ENCODE data around the gene KCTD11. TPM values are rescaled to one million over a fixed set of nuclear protein-coding genes. Genes with fewer than 3 reads are reported as not detected.

The KCTD11 gene
- total RNA-seq, 4 donors from 2014 or later: 3.6 to 7.0 (median 4.6) TPM

- H3K4me1 ChIP-seq: peaks cover 17 to 35% of the 10 kb centered on the region in 2 donors
- TF ChIP-seq POLR2A (IDR thresholded peaks at IDR 0.05): no peak
- TF ChIP-seq CTCF (IDR thresholded peaks at IDR 0.05 in 4 of 5, conservative IDR thresholded peaks at IDR 0.05 in 1 of 5): no peak
- intact Hi-C loops (cut with DNase I; ENCODE audit: low total_unique reads): loop anchor here (10.0 kb wide), 1 partner anchor 303 kb away; the partner anchor contains the start of gene SLC16A11
- H3K4me3 ChIP-seq: no peak overlapping the region
- DNase-seq (no peak), ATAC-seq (no peak)
- H3K27ac ChIP-seq: peak overlapping the region in 2 of 4 donors; percentile 57 to 96
- H3K27me3 ChIP-seq: no peaks in the 10 kb centered on the region
- in situ Hi-C loops (cut with MboI; ENCODE audit: low sequenced_read_pairs in 4 of 4): loop anchor here in 1 of 4 donors (10.0 to 25.0 kb wide), 2 partner anchors 217 to 311 kb away; partner anchors contain the start of genes SENP3, SLC16A11 and SLC16A13
- no peaks in the 10 kb centered on the region for H3K9me3 ChIP-seq
- no peaks in the 10 kb centered on the region for H3K36me3 ChIP-seq
These were observed 4.1 kb upstream of the KCTD11 start for GRCh38 chr17:7347630-7348477.

GRCh38 chr17:7348478-7349242 lies 3.3 kb upstream of the KCTD11 start:
- H3K4me1 ChIP-seq: peaks cover 22 to 40% of the 10 kb centered on the region in 2 donors
- no peaks in the 10 kb centered on the region for H3K27me3 ChIP-seq
- no peaks in the 10 kb centered on the region for H3K36me3 ChIP-seq
- peak overlapping the region; percentile 93 to 98 (median 96) for H3K27ac ChIP-seq
- intact Hi-C loops (cut with DNase I; ENCODE audit: low total_unique reads): loop anchor here (10.0 kb wide), 1 partner anchor 304 kb away; the partner anchor contains the start of gene SLC16A11
- TF ChIP-seq CTCF (IDR thresholded peaks at IDR 0.05 in 4 of 5, conservative IDR thresholded peaks at IDR 0.05 in 1 of 5): no peak
- no peak for TF ChIP-seq POLR2A (IDR thresholded peaks at IDR 0.05)
- no peak for ATAC-seq
- H3K9me3 ChIP-seq: no peaks in the 10 kb centered on the region
- no peak for DNase-seq
- no peak overlapping the region for H3K4me3 ChIP-seq
- in situ Hi-C loops (cut with MboI; ENCODE audit: low sequenced_read_pairs in 4 of 4): loop anchor here in 1 of 4 donors (10.0 to 25.0 kb wide), 2 partner anchors 216 to 311 kb away; partner anchors contain the start of genes SENP3, SLC16A11 and SLC16A13

DNA sequence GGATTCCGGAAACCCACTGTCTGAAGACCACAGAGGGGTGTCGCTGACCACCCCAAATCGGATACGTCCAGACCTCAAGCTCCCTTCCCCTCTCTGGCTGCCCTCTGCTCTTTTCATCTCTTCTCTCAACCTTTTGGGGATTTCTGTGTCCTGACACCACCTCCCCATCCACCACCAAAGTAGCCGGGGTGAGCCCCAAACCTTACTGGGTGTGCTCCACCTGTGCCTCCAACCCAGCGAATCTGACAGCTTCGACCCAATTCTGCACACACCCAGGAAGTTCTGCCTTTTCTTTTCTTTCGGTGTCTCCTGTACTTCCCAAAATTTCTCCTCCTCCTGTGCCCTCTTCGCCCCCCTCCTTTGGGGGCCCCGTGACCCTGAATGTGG lies 534 bp downstream of the KCTD11 start:
- Histone ChIP-seq H3K27ac (peak overlapping the region; percentile 93 to 98 (median 96)), H3K27me3 (no peaks in the 10 kb centered on the region), H3K4me1 (peaks cover 26 to 38% of the 10 kb centered on the region in 2 donors), H3K36me3 (no peaks in the 10 kb centered on the region), H3K4me3 (peak overlapping the region; percentile 71 to 100 (median 84)), H3K9me3 (no peaks in the 10 kb centered on the region)
- no peak for TF ChIP-seq POLR2A (IDR thresholded peaks at IDR 0.05)
- peak in 2 of 5 experiments; percentile 42 to 58 for TF ChIP-seq CTCF (IDR thresholded peaks at IDR 0.05 in 4 of 5, conservative IDR thresholded peaks at IDR 0.05 in 1 of 5)
- DNase-seq: no peak
- in situ Hi-C loops (cut with MboI; ENCODE audit: low sequenced_read_pairs in 4 of 4) (loop anchor here in 2 of 4 donors (25.0 kb wide), 2 partner anchors 160 to 185 kb away; partner anchors contain the start of gene TNFSF12 (in 1 of the 2)), intact Hi-C loops (cut with DNase I; ENCODE audit: low total_unique reads) (loop anchor here (1.0 to 2.0 kb wide), 4 partner anchors 50 to 209 kb away; partner anchors contain the start of genes POLR2A and SENP3)
- ATAC-seq: no peak

GRCh38 chr17:7352910-7353635 lies 1.1 kb downstream of the KCTD11 start:
- Histone ChIP-seq H3K4me1 (peaks cover 26 to 38% of the 10 kb centered on the region in 2 donors), H3K36me3 (no peaks in the 10 kb centered on the region), H3K27me3 (no peaks in the 10 kb centered on the region), H3K27ac (peak overlapping the region; percentile 93 to 98 (median 96)), H3K4me3 (peak overlapping the region; percentile 71 to 100 (median 84)), H3K9me3 (no peaks in the 10 kb centered on the region)
- no peak for DNase-seq
- intact Hi-C loops (cut with DNase I; ENCODE audit: low total_unique reads) (loop anchor here (1.0 to 2.0 kb wide), 4 partner anchors 50 to 208 kb away; partner anchors contain the start of genes POLR2A and SENP3), in situ Hi-C loops (cut with MboI; ENCODE audit: low sequenced_read_pairs in 4 of 4) (loop anchor here in 2 of 4 donors (25.0 kb wide), 2 partner anchors 159 to 184 kb away; partner anchors contain the start of gene TNFSF12 (in 1 of the 2))
- TF ChIP-seq POLR2A (IDR thresholded peaks at IDR 0.05) (no peak), CTCF (IDR thresholded peaks at IDR 0.05 in 4 of 5, conservative IDR thresholded peaks at IDR 0.05 in 1 of 5) (no peak)
- ATAC-seq: no peak

All from gastrocnemius medialis (tissue), 4 donors.